GM12872 (cell line): ENCODE measurements around the gene SVOP.

ENCODE experiments used
- TF ChIP-seq, protein P1 (sequence below): IDR thresholded peaks from 3 replicates; pipeline ENCODE4 v1.5.1; 2011; ENCODE audit warnings: low read depth, mild to moderate bottlenecking, low read length, moderate library complexity; ENCODE audit not compliant: insufficient read depth

The SVOP gene

GRCh38 chr12:108930155-108930554 lies 90.7 kb downstream of the SVOP start:
- TF ChIP-seq, protein P1, sequence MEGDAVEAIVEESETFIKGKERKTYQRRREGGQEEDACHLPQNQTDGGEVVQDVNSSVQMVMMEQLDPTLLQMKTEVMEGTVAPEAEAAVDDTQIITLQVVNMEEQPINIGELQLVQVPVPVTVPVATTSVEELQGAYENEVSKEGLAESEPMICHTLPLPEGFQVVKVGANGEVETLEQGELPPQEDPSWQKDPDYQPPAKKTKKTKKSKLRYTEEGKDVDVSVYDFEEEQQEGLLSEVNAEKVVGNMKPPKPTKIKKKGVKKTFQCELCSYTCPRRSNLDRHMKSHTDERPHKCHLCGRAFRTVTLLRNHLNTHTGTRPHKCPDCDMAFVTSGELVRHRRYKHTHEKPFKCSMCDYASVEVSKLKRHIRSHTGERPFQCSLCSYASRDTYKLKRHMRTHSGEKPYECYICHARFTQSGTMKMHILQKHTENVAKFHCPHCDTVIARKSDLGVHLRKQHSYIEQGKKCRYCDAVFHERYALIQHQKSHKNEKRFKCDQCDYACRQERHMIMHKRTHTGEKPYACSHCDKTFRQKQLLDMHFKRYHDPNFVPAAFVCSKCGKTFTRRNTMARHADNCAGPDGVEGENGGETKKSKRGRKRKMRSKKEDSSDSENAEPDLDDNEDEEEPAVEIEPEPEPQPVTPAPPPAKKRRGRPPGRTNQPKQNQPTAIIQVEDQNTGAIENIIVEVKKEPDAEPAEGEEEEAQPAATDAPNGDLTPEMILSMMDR: no peak

DNA sequence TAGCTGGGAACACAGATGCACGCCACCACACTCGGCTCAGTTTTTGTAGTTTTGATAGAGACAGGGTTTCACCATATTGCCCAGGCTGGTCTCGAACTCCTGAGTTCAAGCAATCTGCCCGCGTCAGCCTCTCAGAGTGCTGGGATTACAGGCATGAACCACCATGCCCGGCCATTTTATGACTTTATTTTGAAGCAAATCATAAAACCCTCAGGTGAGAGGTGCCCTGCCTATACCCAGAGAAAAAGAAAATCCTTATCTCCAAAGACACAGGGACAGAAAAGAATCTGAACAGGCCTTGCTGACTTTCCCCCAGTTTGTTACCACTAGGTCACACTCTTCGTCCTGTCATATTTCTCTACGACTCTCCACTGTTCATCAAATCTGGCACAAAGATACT lies 92.2 kb downstream of the SVOP start:
- TF ChIP-seq, protein P1: no peak

GRCh38 chr12:108922918-108923317 lies 98.0 kb downstream of the SVOP start:
- TF ChIP-seq, protein P1: no peak

DNA sequence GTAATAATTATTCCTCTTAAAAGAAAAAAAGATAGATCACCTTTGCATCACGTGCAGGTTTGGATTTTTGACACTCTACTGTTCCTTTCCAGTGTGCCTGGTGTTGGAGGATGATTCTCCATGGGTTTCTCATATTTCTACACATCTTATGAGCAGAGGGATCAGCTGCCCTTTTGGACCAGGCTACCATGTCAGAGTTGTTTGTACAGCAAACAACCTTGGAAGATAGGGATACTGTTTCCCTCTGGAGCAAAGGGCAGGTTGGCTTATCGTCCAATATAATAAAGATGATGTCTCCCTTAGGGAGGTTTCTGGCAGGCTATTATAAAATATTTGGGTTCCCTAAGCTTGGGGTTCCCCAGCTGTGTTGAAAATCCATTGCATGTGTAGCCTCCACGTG lies 98.9 kb downstream of the SVOP start:
- TF ChIP-seq, protein P1: no peak

- TF ChIP-seq, protein P1: no peak
Observed at GRCh38 chr12:108918960-108919642, 101.8 kb downstream of the SVOP start.

GRCh38 chr12:108918206-108918605 lies 102.7 kb downstream of the SVOP start:
- TF ChIP-seq, protein P1: no peak

GRCh38 chr12:108916336-108916735 lies 104.5 kb downstream of the SVOP start:
- TF ChIP-seq, protein P1: no peak
